Muscle of leg (tissue), 11 donors: ENCODE measurements around the gene VSIG10. TPM values are rescaled to one million over a fixed set of nuclear protein-coding genes. Genes with fewer than 3 reads are reported as not detected.

Source experiments
- DNase-seq: peaks from one replicate; pipeline ENCODE4 v3.0.0; 2013
- H3K27ac ChIP-seq: one replicate; pipeline ENCODE4 v1.5.1; 2013; ENCODE audit warnings: mild to moderate bottlenecking, low read length, control low read depth
- H3K27me3 ChIP-seq: one replicate; pipeline ENCODE4 v1.6.1; 2013; ENCODE audit warnings: low read length; ENCODE audit not compliant: control insufficient read depth, insufficient read depth
- H3K36me3 ChIP-seq: one replicate; pipeline ENCODE4 v1.6.1; 2013; ENCODE audit warnings: low read length; ENCODE audit not compliant: control insufficient read depth, insufficient read depth
- H3K4me1 ChIP-seq: one replicate; pipeline ENCODE4 v1.6.1; 2013; ENCODE audit warnings: low read length; ENCODE audit not compliant: control insufficient read depth, insufficient read depth
- H3K4me3 ChIP-seq: one replicate; pipeline ENCODE4 v1.5.1; 2013; ENCODE audit warnings: low read length, control low read depth
- H3K9me3 ChIP-seq: replicated peaks from 2 replicates; pipeline ENCODE4 v1.6.1; 2013; ENCODE audit warnings: low read depth, low read length; ENCODE audit not compliant: control insufficient read depth
- WGBS: methylation state at CpG from one replicate; pipeline ENCODE4 v1.1.5; 2013; ENCODE audit warnings: missing lambda C conversion rate; ENCODE audit not compliant: insufficient coverage; 5-methylcytosine and 5-hydroxymethylcytosine counted together
- polyA plus RNA-seq, 8 donors: library from polyadenylated mRNA; unstranded; fragments of 120-200 nt; gene quantifications; one replicate each; pipeline versions ENCODE4 v1.2.1 to v1.2.3, GENCODE V29; 2013; ENCODE audit warnings: inconsistent platforms in 1 of 8, low replicate concordance in 1 of 8; ENCODE audit not compliant: insufficient read length in 8 of 8, insufficient read depth in 1 of 8
- total RNA-seq: library from RNA; stranded (reverse); fragments of 120-200 nt; gene quantifications from one replicate; pipeline ENCODE4 v1.2.4, GENCODE V29; 2013

Gene VSIG10
- total and polyA plus RNA-seq, 9 donors, result 7.7 to 14.7 (median 11.1) TPM

GRCh38 chr12:118120579-118121363, 17.0 kb upstream of the VSIG10 start:
- Histone ChIP-seq H3K27me3 (no peaks in the 10 kb centered on the region), H3K36me3 (peaks cover 2% of the 10 kb centered on the region), H3K4me3 (no peak overlapping the region), H3K9me3 (no peaks in the 10 kb centered on the region), H3K27ac (no peak overlapping the region), H3K4me1 (no peaks in the 10 kb centered on the region)
- peak; percentile 69 for DNase-seq
- WGBS, result 20% methylated on average over 1 of the region's 8 CpGs

GRCh38 chr12:118119449-118119879, 15.7 kb upstream of the VSIG10 start:
- Histone ChIP-seq H3K36me3 (peaks cover 3% of the 10 kb centered on the region), H3K9me3 (no peaks in the 10 kb centered on the region), H3K27ac (no peak overlapping the region), H3K27me3 (no peaks in the 10 kb centered on the region), H3K4me1 (no peaks in the 10 kb centered on the region), H3K4me3 (no peak overlapping the region)
- no peak for DNase-seq
- WGBS, result 54% methylated on average over 5 of the region's 10 CpGs

GRCh38 chr12:118109088-118109487, 5.3 kb upstream of the VSIG10 start:
- Histone ChIP-seq H3K9me3 (no peaks in the 10 kb centered on the region), H3K27ac (no peak overlapping the region), H3K4me3 (no peak overlapping the region), H3K4me1 (peaks cover 4% of the 10 kb centered on the region), H3K36me3 (no peaks in the 10 kb centered on the region), H3K27me3 (no peaks in the 10 kb centered on the region)
- WGBS, result no CpG with 5 or more reads among the region's 1 CpG
- DNase-seq, result no peak

DNA sequence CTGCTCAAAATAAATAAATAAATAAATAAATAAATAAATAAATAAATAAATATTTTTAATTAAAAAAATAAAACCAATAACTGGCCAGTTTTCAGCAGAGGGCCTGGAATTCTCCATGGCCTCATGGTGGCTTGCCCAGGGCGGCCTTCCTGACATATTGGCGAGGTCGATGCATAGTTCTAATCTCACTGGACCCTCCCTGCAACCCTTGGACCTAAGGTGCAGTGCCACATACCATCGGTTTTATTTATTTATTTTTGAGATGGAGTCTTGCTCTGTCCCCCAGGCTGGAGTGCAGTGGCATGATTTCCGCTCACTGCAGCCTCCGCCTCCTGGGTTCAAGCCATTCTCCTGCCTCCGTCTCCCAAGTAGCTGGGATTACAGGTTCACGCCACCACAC, 3.9 kb upstream of the VSIG10 start:
- peaks cover 5% of the 10 kb centered on the region for H3K4me1 ChIP-seq
- no peaks in the 10 kb centered on the region for H3K9me3 ChIP-seq
- H3K36me3 ChIP-seq, result no peaks in the 10 kb centered on the region
- DNase-seq, result no peak
- no peak overlapping the region for H3K4me3 ChIP-seq
- H3K27ac ChIP-seq, result no peak overlapping the region
- H3K27me3 ChIP-seq, result no peaks in the 10 kb centered on the region
- 100% methylated on average over 5 of the region's 8 CpGs for WGBS

DNA sequence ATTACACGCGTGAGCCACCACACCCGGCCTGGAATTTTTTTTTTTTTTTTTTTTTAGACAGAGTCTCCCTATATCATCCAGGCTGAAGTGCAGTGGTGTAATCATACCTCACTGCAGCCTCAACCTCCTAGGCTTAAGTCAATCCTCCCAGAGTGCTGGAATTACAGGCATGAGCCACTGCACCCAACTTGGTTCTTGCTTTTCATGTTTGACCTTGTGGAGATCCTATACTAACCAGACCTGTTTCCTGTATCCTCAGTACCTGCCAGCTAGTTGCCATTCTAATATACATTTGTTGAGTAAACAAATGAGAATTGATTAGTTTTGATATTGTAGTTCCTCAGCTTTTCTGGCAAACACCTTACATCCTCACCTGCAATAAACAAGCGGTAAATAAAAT, 3.2 kb upstream of the VSIG10 start:
- peaks cover 5% of the 10 kb centered on the region for H3K4me1 ChIP-seq
- H3K27ac ChIP-seq, result no peak overlapping the region
- no peaks in the 10 kb centered on the region for H3K9me3 ChIP-seq
- no CpG with 5 or more reads among the region's 4 CpGs for WGBS
- no peaks in the 10 kb centered on the region for H3K27me3 ChIP-seq
- DNase-seq, result no peak
- no peaks in the 10 kb centered on the region for H3K36me3 ChIP-seq
- H3K4me3 ChIP-seq, result no peak overlapping the region

GRCh38 chr12:118103201-118103600, 610 bp downstream of the VSIG10 start:
- 0% methylated on average over 26 of the region's 32 CpGs for WGBS
- H3K36me3 ChIP-seq, result no peaks in the 10 kb centered on the region
- peak; percentile 29 for DNase-seq
- H3K4me1 ChIP-seq, result peaks cover 5% of the 10 kb centered on the region
- H3K4me3 ChIP-seq, result peak overlapping the region; percentile 68
- no peaks in the 10 kb centered on the region for H3K27me3 ChIP-seq
- H3K9me3 ChIP-seq, result no peaks in the 10 kb centered on the region
- no peak overlapping the region for H3K27ac ChIP-seq

DNA sequence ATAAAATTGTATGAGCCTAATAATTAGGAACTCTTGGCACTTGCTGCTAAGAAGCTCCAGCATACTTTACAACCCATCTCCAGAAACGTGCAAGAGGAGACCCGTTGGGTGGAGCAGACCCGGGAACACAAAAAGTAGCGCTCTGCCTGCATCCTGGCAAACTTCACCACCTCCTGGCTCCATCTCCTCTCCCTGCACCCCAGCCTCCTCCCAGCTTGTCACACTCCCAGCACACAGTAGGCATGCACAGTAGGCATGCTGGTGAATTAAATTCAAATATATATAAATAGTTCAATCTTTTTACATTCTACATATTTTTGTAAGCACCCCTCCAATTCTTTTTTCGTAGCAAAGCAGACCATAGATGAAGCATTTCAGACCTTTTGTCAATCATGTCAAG, 1.2 kb downstream of the VSIG10 start:
- no CpG with 5 or more reads among the region's 5 CpGs for WGBS
- peaks cover 5% of the 10 kb centered on the region for H3K4me1 ChIP-seq
- H3K27ac ChIP-seq, result no peak overlapping the region
- H3K36me3 ChIP-seq, result no peaks in the 10 kb centered on the region
- H3K27me3 ChIP-seq, result no peaks in the 10 kb centered on the region
- no peak for DNase-seq
- no peak overlapping the region for H3K4me3 ChIP-seq
- no peaks in the 10 kb centered on the region for H3K9me3 ChIP-seq

GRCh38 chr12:118102070-118102469, 1.7 kb downstream of the VSIG10 start:
- Histone ChIP-seq H3K27me3 (no peaks in the 10 kb centered on the region), H3K4me3 (no peak overlapping the region), H3K36me3 (no peaks in the 10 kb centered on the region), H3K4me1 (peaks cover 5% of the 10 kb centered on the region), H3K27ac (no peak overlapping the region), H3K9me3 (no peaks in the 10 kb centered on the region)
- DNase-seq, result no peak
- 85% methylated on average over 5 of the region's 6 CpGs for WGBS

GRCh38 chr12:118101051-118101450, 2.8 kb downstream of the VSIG10 start:
- Histone ChIP-seq H3K36me3 (no peaks in the 10 kb centered on the region), H3K4me1 (peaks cover 5% of the 10 kb centered on the region), H3K27ac (no peak overlapping the region), H3K27me3 (no peaks in the 10 kb centered on the region), H3K4me3 (no peak overlapping the region), H3K9me3 (no peaks in the 10 kb centered on the region)
- 86% methylated on average over 1 of the region's 3 CpGs for WGBS
- no peak for DNase-seq

DNA sequence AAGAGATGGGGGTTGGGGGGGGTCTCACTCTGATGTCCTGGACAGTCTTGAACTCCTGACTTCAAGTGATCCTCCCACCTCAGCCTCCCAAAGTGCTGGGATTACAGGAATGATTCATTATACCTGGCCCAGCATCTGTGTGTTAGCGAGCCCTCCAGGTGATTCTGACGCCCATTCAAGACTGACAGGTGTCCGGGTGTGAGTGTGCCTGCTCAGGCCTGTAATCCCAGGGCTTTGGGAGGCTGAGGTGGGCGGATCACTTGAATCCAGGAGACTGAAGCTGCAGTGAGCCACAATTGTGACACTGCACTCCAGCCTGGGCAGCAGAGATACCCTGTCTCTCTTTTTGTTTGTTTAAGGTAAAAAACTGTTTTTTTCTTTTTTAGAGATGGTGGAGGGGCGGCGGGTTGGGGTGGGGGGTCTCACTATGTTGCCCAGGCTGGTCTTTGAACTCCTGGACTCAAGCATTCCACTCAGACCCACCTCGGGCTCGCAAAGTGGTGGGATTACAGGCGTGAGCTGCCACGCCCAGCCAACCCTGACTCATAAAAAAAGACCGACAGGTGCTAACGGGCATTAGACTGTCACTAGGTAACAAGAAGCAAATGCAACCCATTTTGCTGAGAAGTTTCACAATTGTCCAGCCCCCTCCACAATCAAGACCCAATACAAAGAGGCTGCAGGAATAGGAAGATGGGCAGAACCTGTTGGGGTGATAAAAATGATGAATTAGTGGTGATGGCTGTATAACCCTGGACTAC, 4.7 kb downstream of the VSIG10 start:
- H3K9me3 ChIP-seq, result no peaks in the 10 kb centered on the region
- no peak for DNase-seq
- WGBS, result 78% methylated on average over 8 of the region's 12 CpGs
- H3K4me3 ChIP-seq, result no peak overlapping the region
- peaks cover under 1% of the 10 kb centered on the region for H3K4me1 ChIP-seq
- H3K27me3 ChIP-seq, result no peaks in the 10 kb centered on the region
- H3K36me3 ChIP-seq, result no peaks in the 10 kb centered on the region
- no peak overlapping the region for H3K27ac ChIP-seq
